MM.1S (cell line): ENCODE measurements around the gene WIZ.

Experiments
- CTCF ChIP-seq: fragments of 300-600 bp; sonication (generic); IDR thresholded peaks from 2 replicates; pipeline ENCODE4 v1.5.1; 2016; ENCODE audit warnings: antibody characterized with exemption, low read length, mixed read lengths
- EZH2 ChIP-seq: fragments of 300-600 bp; sonication (generic); optimal IDR thresholded peaks from 2 replicates; pipeline ENCODE3; 2017; ENCODE audit warnings: low read depth, mild to moderate bottlenecking, antibody characterized with exemption, low read length, mixed read lengths

DNA sequence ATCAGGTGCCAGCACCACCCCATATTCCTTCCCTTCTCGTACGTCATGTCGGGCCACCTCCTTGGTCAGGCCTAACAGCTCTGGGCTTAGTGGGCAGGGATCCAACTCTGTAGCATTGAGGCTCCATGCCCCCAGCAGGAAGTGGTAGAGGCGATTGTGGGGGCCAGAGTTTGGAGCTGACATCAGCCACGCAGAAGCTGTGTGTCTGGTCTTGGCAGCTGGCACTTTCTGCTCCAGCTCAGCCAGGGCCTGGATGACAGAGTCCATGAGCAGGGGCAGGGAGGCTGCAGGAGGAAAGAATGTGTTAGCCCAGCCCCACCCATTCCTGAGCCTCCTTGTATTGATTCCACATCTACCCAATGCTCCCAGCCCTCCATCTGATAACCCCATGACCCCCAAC is 26.6 kb upstream of the WIZ start:
- TF ChIP-seq CTCF (no peak), EZH2 (no peak)
